ENCODE data around the gene DNTTIP2. TPM values are rescaled to one million over a fixed set of nuclear protein-coding genes. Genes with fewer than 3 reads are reported as not detected.
"Not testable (repeated sequence)": the region's sequence is repeated elsewhere in the genome, so short reads cannot be mapped to it uniquely, and the experiment has no call there.

DNTTIP2 gene
- total RNA-seq, 1 experiment from 2014 or later, result 13.1 TPM

- peak; percentile 23 for DNase-seq
- not testable (repeated sequence) for H3K36me3 ChIP-seq, H3K9me3 ChIP-seq, H3K4me3 ChIP-seq, H3K27me3 ChIP-seq
Measured at GRCh38 chr1:93850687-93851326, 28.2 kb downstream of the DNTTIP2 start.

- Histone ChIP-seq H3K36me3 (no peaks in the 10 kb centered on the region), H3K9me3 (no peaks in the 10 kb centered on the region)
- DNase-seq, result no peak
Measured at GRCh38 chr1:93848350-93848883, 30.6 kb downstream of the DNTTIP2 start.

GRCh38 chr1:93847811-93848288 is 31.2 kb downstream of the DNTTIP2 start:
- DNase-seq, result peak; percentile 78
- H3K36me3 ChIP-seq, result no peaks in the 10 kb centered on the region
- H3K9me3 ChIP-seq, result no peaks in the 10 kb centered on the region
- H3K4me3 ChIP-seq, result peak overlapping the region; percentile 83
- H3K27me3 ChIP-seq, result no peaks in the 10 kb centered on the region

More at GRCh38 chr1:93848350-93848883, 30.6 kb downstream of the DNTTIP2 start:
- Histone ChIP-seq H3K4me3 (peak overlapping the region; percentile 83), H3K27me3 (no peaks in the 10 kb centered on the region)

- no peaks in the 10 kb centered on the region for H3K9me3 ChIP-seq
- DNase-seq, result peak; percentile 80
- H3K36me3 ChIP-seq, result no peaks in the 10 kb centered on the region
- peak overlapping the region; percentile 83 for H3K4me3 ChIP-seq
- no peaks in the 10 kb centered on the region for H3K27me3 ChIP-seq
Measured at GRCh38 chr1:93846992-93847810, 31.8 kb downstream of the DNTTIP2 start.

DNA sequence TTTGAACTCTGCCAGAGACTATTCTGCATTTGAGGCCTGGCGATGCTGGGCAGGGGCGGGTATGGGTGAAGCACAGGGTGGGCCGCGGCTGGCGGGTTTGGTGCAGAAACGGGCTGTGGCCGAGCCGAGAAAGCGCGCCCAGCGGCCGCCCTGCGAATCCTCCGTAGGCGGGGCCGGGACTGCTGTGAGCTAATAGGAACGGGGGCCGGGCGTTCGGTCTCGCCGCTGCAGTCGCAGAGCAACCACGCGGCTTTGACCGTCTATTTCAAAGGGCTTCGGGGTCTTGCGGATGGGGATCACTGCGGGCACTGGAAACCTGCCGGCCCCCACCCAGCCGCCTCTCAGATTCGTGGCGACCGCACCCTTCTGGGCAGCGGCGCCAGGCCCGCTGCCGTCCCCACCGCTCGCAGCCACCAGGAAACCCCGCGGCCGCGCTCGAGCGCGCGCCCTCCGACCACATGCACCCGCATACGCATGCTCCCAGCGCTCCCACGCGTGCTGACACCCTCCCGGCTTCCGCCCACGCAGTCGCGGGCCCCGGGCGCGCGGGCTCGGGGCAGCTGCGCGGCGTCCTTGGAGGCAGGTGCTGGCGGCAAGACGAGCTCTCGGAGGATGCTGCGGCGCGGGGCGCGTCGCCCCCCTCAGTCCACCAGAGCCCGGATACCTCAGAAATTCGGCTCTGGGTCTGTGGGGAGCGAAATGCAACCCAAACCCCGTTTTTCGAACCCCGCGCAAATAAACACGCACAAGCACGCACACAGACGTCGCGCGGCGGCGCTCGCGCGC is 32.6 kb downstream of the DNTTIP2 start:
- Histone ChIP-seq H3K9me3 (no peaks in the 10 kb centered on the region), H3K27me3 (no peaks in the 10 kb centered on the region), H3K4me3 (peak overlapping the region; percentile 83), H3K36me3 (no peaks in the 10 kb centered on the region)
- DNase-seq, result peak; percentile 90

DNA sequence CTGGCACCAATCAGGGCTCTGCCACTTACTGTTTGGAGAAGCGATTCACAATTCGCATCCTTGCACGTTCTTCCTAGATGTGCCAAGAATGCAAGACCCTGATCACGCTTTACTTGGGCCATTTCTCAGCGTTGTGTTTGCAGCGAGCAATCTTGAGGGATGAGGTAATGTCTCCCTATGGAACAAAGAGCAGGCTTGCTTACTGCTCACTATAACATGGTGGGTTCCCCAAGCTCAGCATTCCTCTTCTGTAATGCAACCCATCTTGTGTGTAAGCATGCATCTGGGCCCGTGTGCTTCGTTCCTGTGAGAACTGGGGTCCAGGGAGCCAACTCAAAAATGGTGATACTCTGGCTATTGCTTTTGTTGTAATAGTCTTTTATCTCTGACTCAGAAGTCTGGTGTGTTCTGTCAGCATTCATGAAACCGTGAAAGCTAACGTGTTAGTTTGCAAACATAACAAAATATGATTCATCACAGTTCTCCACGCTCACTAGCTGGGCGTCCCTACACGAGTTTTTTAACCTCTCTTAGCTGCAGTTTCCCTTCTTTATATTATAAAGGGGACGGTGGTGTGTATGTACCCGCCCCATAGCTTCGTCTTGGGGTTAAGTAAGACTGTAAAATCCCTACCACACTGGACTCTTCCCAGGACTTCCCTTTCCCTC is 33.3 kb downstream of the DNTTIP2 start:
- no peaks in the 10 kb centered on the region for H3K9me3 ChIP-seq
- peak; percentile 70 for DNase-seq
- no peaks in the 10 kb centered on the region for H3K27me3 ChIP-seq
- H3K36me3 ChIP-seq, result no peaks in the 10 kb centered on the region
- peak overlapping the region; percentile 83 for H3K4me3 ChIP-seq

DNA sequence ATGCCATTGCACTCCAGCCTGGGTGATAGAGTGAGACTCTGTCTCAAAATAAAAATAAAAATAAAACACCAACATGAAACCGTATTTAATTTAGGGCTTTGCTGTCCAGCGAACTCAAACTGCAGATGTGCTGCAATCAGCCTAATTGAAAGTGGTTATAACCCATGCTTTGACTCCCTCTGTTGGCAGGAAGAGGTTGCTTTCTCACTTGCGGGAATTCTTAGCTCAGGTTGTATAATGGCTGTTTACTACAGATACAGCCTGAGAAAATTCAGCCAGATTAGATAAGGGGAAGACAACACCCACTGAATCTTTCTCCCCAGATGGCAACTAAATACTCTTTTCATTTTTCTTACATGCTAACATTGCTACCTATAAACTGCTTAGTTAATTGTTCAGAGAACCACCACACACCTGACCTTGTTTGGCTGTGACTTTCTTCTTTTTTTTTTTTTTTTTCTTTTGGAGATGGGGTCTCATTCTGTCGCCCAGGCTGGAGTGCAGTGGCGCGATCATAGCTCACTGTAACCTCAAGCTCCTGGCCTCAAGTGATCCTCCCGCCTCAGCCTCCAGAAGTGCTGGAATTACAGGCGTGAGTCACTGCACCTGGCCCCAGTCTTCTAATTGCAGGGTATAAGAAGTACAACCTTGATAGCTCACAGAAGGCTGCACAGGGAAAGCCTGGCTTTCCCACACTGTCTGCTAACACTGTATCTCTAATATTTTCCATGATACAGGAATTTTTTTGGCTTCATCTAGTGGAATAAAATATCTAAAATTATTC is 34.6 kb downstream of the DNTTIP2 start:
- Histone ChIP-seq H3K36me3 (no peaks in the 10 kb centered on the region), H3K9me3 (no peaks in the 10 kb centered on the region), H3K4me3 (no peak overlapping the region), H3K27me3 (no peaks in the 10 kb centered on the region)
- peak; percentile 29 for DNase-seq

GRCh38 chr1:93842750-93843500 is 36.1 kb downstream of the DNTTIP2 start:
- no peak overlapping the region for H3K4me3 ChIP-seq
- no peak for DNase-seq
- no peaks in the 10 kb centered on the region for H3K36me3 ChIP-seq
- no peaks in the 10 kb centered on the region for H3K9me3 ChIP-seq
- no peaks in the 10 kb centered on the region for H3K27me3 ChIP-seq

DNA sequence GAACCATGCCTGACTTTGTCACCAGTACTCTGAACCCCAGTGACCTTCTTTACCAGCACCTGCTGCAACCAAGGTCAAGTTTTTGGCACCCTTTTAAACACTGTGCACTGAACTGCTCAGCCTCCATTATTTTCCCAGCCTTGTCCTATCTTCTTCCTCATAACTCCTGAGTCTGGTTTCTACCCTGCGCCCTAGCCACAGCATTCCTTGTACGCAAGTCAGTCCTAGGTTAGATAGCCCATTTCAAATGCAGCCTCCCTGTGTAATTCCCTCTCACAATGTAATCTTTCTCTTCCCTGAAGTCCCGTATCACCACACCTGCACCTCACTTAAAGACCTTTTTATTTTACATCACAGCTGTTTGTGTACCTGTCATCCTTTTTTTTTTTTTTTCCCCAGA is 37.2 kb downstream of the DNTTIP2 start:
- no peak for DNase-seq
- H3K36me3 ChIP-seq, result no peaks in the 10 kb centered on the region
- no peaks in the 10 kb centered on the region for H3K9me3 ChIP-seq
- H3K27me3 ChIP-seq, result no peaks in the 10 kb centered on the region
- H3K4me3 ChIP-seq, result no peak overlapping the region

- Histone ChIP-seq H3K36me3 (no peaks in the 10 kb centered on the region), H3K9me3 (no peaks in the 10 kb centered on the region; the same call in 1 of the 2 replicates), H3K27me3 (no peaks in the 10 kb centered on the region), H3K4me3 (no peak overlapping the region)
- no peak for DNase-seq
Measured at GRCh38 chr1:93840956-93841482, 38.0 kb downstream of the DNTTIP2 start.

- H3K4me3 ChIP-seq, result no peak overlapping the region
- no peaks in the 10 kb centered on the region for H3K36me3 ChIP-seq
- no peaks in the 10 kb centered on the region for H3K27me3 ChIP-seq
- H3K9me3 ChIP-seq, result no peaks in the 10 kb centered on the region; the same call in 1 of the 2 replicates
- DNase-seq, result no peak
Measured at GRCh38 chr1:93839753-93840152, 39.3 kb downstream of the DNTTIP2 start.

DNA sequence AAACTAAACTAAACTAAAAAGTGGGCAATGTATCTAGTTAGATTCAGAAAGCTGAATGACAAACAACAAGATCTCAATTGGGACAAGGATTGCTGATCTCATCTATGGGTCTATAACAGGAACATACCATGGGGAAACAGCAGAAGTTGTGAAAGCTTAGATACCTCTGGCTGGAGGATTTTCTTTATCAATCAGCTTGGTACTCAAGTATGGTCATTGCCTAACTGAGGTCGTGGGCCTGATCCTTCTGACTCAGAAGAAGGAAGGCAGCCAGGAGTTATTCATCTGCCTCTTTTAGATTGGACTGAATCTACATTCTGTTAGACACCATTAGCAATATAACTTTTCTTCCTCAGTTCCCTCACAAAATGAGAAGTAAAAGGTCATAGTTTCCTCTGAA is 39.7 kb downstream of the DNTTIP2 start:
- Histone ChIP-seq H3K4me3 (no peak overlapping the region), H3K27me3 (no peaks in the 10 kb centered on the region), H3K36me3 (no peaks in the 10 kb centered on the region), H3K9me3 (no peaks in the 10 kb centered on the region; the same call in 1 of the 2 replicates)
- peak; percentile 70 for DNase-seq

DNA sequence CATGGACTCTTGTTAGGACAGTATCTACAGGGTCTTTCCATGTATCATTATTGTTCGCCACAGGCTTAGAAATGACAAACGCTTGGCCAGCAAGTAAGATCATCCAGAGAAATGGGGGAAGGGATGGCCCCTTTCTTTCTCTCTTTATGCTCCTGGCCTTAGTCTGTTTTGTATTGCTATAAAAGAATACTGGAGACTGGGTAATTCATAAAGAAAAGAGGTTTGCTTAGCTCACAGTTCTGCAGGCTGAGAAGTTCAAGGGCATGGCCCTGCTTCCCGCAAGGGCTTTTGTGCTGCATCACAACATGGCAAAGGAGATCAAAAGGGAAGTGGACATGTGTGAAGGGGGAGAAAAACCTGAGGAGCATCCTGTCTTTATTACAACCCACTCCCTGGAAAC is 41.0 kb downstream of the DNTTIP2 start:
- no peak for DNase-seq
- Histone ChIP-seq H3K4me3 (no peak overlapping the region), H3K27me3 (no peaks in the 10 kb centered on the region), H3K36me3 (no peaks in the 10 kb centered on the region), H3K9me3 (peaks cover 5% of the 10 kb centered on the region)

DNA sequence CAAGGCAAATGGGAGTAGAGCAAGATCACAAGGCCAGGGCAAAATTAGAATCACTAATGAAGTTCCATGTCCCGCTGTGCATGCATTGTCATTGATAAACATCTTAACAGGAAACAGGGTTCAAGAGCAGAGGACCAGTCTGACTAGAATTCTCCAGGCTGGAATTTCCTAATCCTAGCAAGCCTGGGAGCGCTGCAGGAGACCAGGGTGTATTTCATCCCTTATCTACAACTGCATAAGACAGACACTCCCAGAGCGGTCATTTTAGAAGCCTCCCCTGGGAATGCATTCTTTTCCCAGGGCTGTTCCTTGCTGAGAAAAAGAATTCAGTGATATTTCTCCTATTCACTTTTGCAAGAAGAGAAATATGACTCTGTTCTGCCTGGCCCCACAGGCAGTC is 45.7 kb downstream of the DNTTIP2 start:
- not testable (repeated sequence) for H3K9me3 ChIP-seq, H3K27me3 ChIP-seq, DNase-seq, H3K36me3 ChIP-seq, H3K4me3 ChIP-seq

- Histone ChIP-seq H3K27me3 (no peaks in the 10 kb centered on the region), H3K9me3 (peaks cover 9% of the 10 kb centered on the region), H3K4me3 (no peak overlapping the region), H3K36me3 (no peaks in the 10 kb centered on the region)
- no peak for DNase-seq
Measured at GRCh38 chr1:93829061-93829460, 49.9 kb downstream of the DNTTIP2 start.

Measured in MG63 (cell line).